ACHN (cell line): ENCODE measurements around the gene CUEDC1.

Experiments used
- DNase-seq: peaks from one replicate; pipeline ENCODE4 v3.0.0-alpha.2; 2015
- in situ Hi-C: cut with HindIII; loops from 2 replicates; pipeline ENCODE4 v1.10.0; 2017; ENCODE audit warnings: low sequenced_read_pairs, low pct_ligation_motif_present, low pct_unique_long_range_greater_than_20kb

CUEDC1 gene

GRCh38 chr17:57944908-57945307 is 10.3 kb downstream of the CUEDC1 start:
- DNase-seq: no peak
- in situ Hi-C loops: no loop called here

- in situ Hi-C loops: no loop called here
- DNase-seq: no peak
Observed at GRCh38 chr17:57943645-57944044, 11.6 kb downstream of the CUEDC1 start.

- no peak for DNase-seq
- in situ Hi-C loops: no loop called here
Observed at GRCh38 chr17:57943140-57943539, 12.1 kb downstream of the CUEDC1 start.

GRCh38 chr17:57941384-57942370 is 13.5 kb downstream of the CUEDC1 start:
- in situ Hi-C loops: no loop called here
- no peak for DNase-seq

GRCh38 chr17:57940653-57941329 is 14.4 kb downstream of the CUEDC1 start:
- in situ Hi-C loops: no loop called here
- DNase-seq: peak; percentile 55

- in situ Hi-C loops: no loop called here
- DNase-seq: peak; percentile 36
Observed at GRCh38 chr17:57940231-57940630, 15.0 kb downstream of the CUEDC1 start.

GRCh38 chr17:57939797-57940196 is 15.4 kb downstream of the CUEDC1 start:
- no peak for DNase-seq

GRCh38 chr17:57938061-57938502 is 17.1 kb downstream of the CUEDC1 start:
- in situ Hi-C loops: no loop called here
- DNase-seq: no peak

More at GRCh38 chr17:57939797-57940196, 15.4 kb downstream of the CUEDC1 start:
- in situ Hi-C loops: no loop called here

- in situ Hi-C loops: no loop called here
- no peak for DNase-seq
Observed at GRCh38 chr17:57937492-57937891, 17.7 kb downstream of the CUEDC1 start.

GRCh38 chr17:57935833-57936807 is 19.1 kb downstream of the CUEDC1 start:
- DNase-seq: no peak

GRCh38 chr17:57931488-57932137 is 23.6 kb downstream of the CUEDC1 start:
- no peak for DNase-seq
- in situ Hi-C loops: no loop called here

More at GRCh38 chr17:57935833-57936807, 19.1 kb downstream of the CUEDC1 start:
- in situ Hi-C loops: no loop called here

- in situ Hi-C loops: no loop called here
- DNase-seq: no peak
Observed at GRCh38 chr17:57930239-57930638, 25.0 kb downstream of the CUEDC1 start.

- no peak for DNase-seq
- in situ Hi-C loops: no loop called here
Observed at GRCh38 chr17:57929386-57929785, 25.8 kb downstream of the CUEDC1 start.

GRCh38 chr17:57928928-57929327 is 26.3 kb downstream of the CUEDC1 start:
- in situ Hi-C loops: no loop called here
- DNase-seq: no peak

GRCh38 chr17:57927048-57927723 is 28.0 kb downstream of the CUEDC1 start:
- no peak for DNase-seq
- in situ Hi-C loops: no loop called here

GRCh38 chr17:57926723-57927047 is 28.5 kb downstream of the CUEDC1 start:
- DNase-seq: no peak
- in situ Hi-C loops: no loop called here

GRCh38 chr17:57925361-57925990 is 29.7 kb downstream of the CUEDC1 start:
- in situ Hi-C loops: no loop called here
- no peak for DNase-seq
